PC-9 (cell line): ENCODE measurements around the gene USP38. TPM values are rescaled to one million over a fixed set of nuclear protein-coding genes. Genes with fewer than 3 reads are reported as not detected.

Experiments used
- BruUV-seq: library from RNA; stranded (reverse); fragments of 400-500 nt; replicated peaks from 2 replicates; lab custom pipeline; 2021; lab: Mats Ljungman, UMichigan
- CTCF ChIA-PET: fragments of 300-600 bp; sonication (Branson Sonifier 250); formaldehyde crosslinking; loops from one replicate; lab custom pipeline; 2022; ENCODE audit warnings: antibody characterized with exemption; lab: Charles Lee
- POLR2A ChIA-PET: fragments of 300-600 bp; sonication (Branson Sonifier 250); formaldehyde crosslinking; loops from one replicate; lab custom pipeline; 2022; ENCODE audit warnings: antibody characterized with exemption; ENCODE audit not compliant: unreplicated experiment; lab: Charles Lee
- DNase-seq, 2 experiments: peaks; one replicate each; pipeline versions ENCODE4 v3.0.0 to v3.0.0-alpha.2; 2015 to 2022; ENCODE audit warnings: mixed read lengths in 1 of 2
- H2AFZ ChIP-seq: fragments of 200-600 bp; sonication (generic); 2 replicates; pipeline ENCODE4 v1.8.1; 2017; ENCODE audit warnings: antibody characterized with exemption
- H3F3A ChIP-seq: fragments of 200-600 bp; sonication (generic); 2 replicates; pipeline ENCODE4 v1.8.1; 2017; ENCODE audit warnings: antibody characterized with exemption, mild to moderate bottlenecking, low read depth; ENCODE audit not compliant: insufficient read depth
- H3K27ac ChIP-seq: fragments of 200-600 bp; sonication (generic); 2 replicates; pipeline ENCODE4 v1.6.1; 2016; ENCODE audit warnings: mixed run types
- H3K27me3 ChIP-seq: fragments of 200-600 bp; sonication (generic); 2 replicates; pipeline ENCODE4 v1.6.1; 2016; ENCODE audit warnings: low read depth, mixed run types; ENCODE audit not compliant: insufficient read depth
- H3K36me3 ChIP-seq: fragments of 200-600 bp; sonication (generic); 2 replicates; pipeline ENCODE4 v1.6.1; 2016; ENCODE audit warnings: low read depth, mixed run types
- H3K4me1 ChIP-seq: fragments of 200-600 bp; sonication (generic); replicated peaks from 2 replicates; pipeline ENCODE4 v1.6.1; 2016; ENCODE audit warnings: mixed run types; ENCODE audit not compliant: insufficient read depth
- H3K4me2 ChIP-seq: fragments of 200-600 bp; sonication (generic); 2 replicates; pipeline ENCODE4 v1.6.1; 2017; ENCODE audit warnings: mixed run types
- H3K4me3 ChIP-seq: fragments of 200-600 bp; sonication (generic); 2 replicates; pipeline ENCODE4 v1.6.1; 2016; ENCODE audit warnings: mixed run types
- H3K79me2 ChIP-seq: fragments of 200-600 bp; sonication (generic); 2 replicates; pipeline ENCODE4 v1.6.1; 2017; ENCODE audit warnings: low read depth, mixed run types
- H3K9me2 ChIP-seq: fragments of 200-600 bp; sonication (generic); 2 replicates; pipeline ENCODE4 v1.8.1; 2017; ENCODE audit warnings: mild to moderate bottlenecking; ENCODE audit not compliant: insufficient read depth
- H3K9me3 ChIP-seq: fragments of 200-600 bp; sonication (generic); 2 replicates; pipeline ENCODE4 v1.8.1; 2016; ENCODE audit warnings: low read depth; ENCODE audit not compliant: insufficient read depth
- H4K20me1 ChIP-seq: fragments of 200-600 bp; sonication (generic); 2 replicates; pipeline ENCODE4 v1.8.1; 2017; ENCODE audit not compliant: insufficient read depth
- CTCF ChIP-seq: fragments of 200-600 bp; sonication (generic); conservative IDR thresholded peaks from 2 replicates; pipeline ENCODE4 v1.6.1; 2017; ENCODE audit warnings: mixed run types, antibody characterized with exemption, mild to moderate bottlenecking, moderate library complexity
- EZH2 ChIP-seq: fragments of 200-600 bp; sonication (generic); IDR thresholded peaks from 2 replicates; pipeline ENCODE4 v1.8.0; 2017; ENCODE audit warnings: antibody characterized with exemption, low read depth
- intact Hi-C: fragments of 100-400 bp; cut with micrococcal nuclease; formaldehyde crosslinking; loops from one replicate; pipeline ENCODE4 v1.10.0; 2022; ENCODE audit not compliant: unreplicated experiment
- total RNA-seq: library from RNA; stranded (reverse); gene quantifications from 2 replicates; pipeline ENCODE4 v1.2.3, GENCODE V29; 2021

The USP38 gene
- total RNA-seq, 1 experiment from 2014 or later, result 11.9 TPM

DNA sequence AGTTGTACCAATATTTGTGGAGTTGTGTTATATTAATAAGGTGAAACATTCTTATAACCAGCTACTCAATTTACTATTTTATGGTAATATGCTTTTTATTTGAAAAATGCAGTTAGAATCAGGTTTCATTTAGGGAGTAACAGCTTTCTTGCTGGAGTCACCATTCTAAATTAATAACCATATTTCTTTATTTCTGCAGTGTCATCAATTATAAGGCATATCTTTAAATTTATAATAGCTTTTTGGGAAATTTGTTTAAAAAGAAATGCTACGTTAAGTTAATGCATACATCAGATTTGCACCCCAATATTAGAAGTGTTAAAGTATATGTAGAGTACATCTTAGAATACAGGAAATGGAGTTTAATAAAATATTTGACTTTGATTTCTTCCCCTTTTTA is 18.9 kb downstream of the USP38 start:
- Histone ChIP-seq H4K20me1 (no peaks in the 10 kb centered on the region), H3K4me3 (no peak overlapping the region), H3K4me2 (no peak overlapping the region), H3K36me3 (peaks cover 11% of the 10 kb centered on the region), H2AFZ (no peak overlapping the region), H3K27me3 (no peaks in the 10 kb centered on the region), H3K27ac (no peak overlapping the region), H3K4me1 (no peaks in the 10 kb centered on the region), H3K79me2 (no peaks in the 10 kb centered on the region), H3K9me2 (no peaks in the 10 kb centered on the region), H3K9me3 (no peaks in the 10 kb centered on the region), H3F3A (no peaks in the 10 kb centered on the region)
- intact Hi-C loops, result loop anchor here (2.0 to 10.0 kb wide), 2 partner anchors 133 to 351 kb away; partner anchors contain the start of gene GAB1
- DNase-seq, result no peak
- no TSS peak for BruUV-seq
- no peak for TF ChIP-seq EZH2
- POLR2A ChIA-PET, result interaction anchor here (0.5 kb wide), 1 partner anchor 216 kb away, joined by 3 read pairs; no protein-coding TSS in a partner anchor
- CTCF ChIA-PET, result no interaction called here

- no peak overlapping the region for H3K4me2 ChIP-seq
- H3K9me2 ChIP-seq, result no peaks in the 10 kb centered on the region
- H3K4me3 ChIP-seq, result no peak overlapping the region
- BruUV-seq, result no TSS peak
- no peaks in the 10 kb centered on the region for H3K79me2 ChIP-seq
- no peak for DNase-seq
- H3F3A ChIP-seq, result no peaks in the 10 kb centered on the region
- no peaks in the 10 kb centered on the region for H3K9me3 ChIP-seq
- intact Hi-C loops, result loop anchor here (10.0 kb wide), 1 partner anchor 347 kb away; no protein-coding TSS in a partner anchor
- peaks cover 10% of the 10 kb centered on the region for H3K36me3 ChIP-seq
- ChIA-PET CTCF (interaction anchor here (0.6 kb wide), 1 partner anchor 87 kb away, joined by 4 read pairs; no protein-coding TSS in a partner anchor), POLR2A (interaction anchor here (0.7 kb wide), 1 partner anchor 212 kb away, joined by 3 read pairs; no protein-coding TSS in a partner anchor)
- no peak overlapping the region for H2AFZ ChIP-seq
- H4K20me1 ChIP-seq, result no peaks in the 10 kb centered on the region
- H3K27ac ChIP-seq, result no peak overlapping the region
- TF ChIP-seq CTCF, result peak; percentile 26; the same call in 1 of the 2 replicates
- TF ChIP-seq EZH2, result no peak
- no peaks in the 10 kb centered on the region for H3K27me3 ChIP-seq
- no peaks in the 10 kb centered on the region for H3K4me1 ChIP-seq
Observed at GRCh38 chr4:143207555-143207954, 22.8 kb downstream of the USP38 start.

DNA sequence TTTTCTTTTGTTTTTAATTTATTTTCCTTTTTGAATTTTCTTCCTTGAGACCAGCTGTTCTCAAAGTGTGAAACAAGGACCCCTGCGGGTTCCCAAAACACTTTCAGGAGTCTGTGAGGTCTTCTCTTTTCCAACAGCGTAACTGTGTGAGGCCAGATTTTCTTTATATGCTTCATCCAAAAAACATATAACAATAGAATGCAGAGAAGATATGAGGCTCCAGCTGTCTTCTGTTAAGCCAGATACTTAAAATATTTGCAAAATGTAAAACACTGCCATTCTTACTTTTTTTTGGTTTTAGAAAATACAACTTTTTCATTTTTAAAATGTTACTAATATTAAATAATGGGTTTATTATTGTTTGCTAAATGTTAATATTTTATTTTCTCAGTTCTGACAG is 27.8 kb downstream of the USP38 start:
- BruUV-seq, result no TSS peak
- TF ChIP-seq EZH2, result no peak
- no peak for TF ChIP-seq CTCF
- no peak for DNase-seq
- intact Hi-C loops, result no loop called here
- H4K20me1 ChIP-seq, result no peaks in the 10 kb centered on the region; the same call in 1 of the 2 replicates
- H3K27ac ChIP-seq, result no peak overlapping the region
- ChIA-PET CTCF (no interaction called here), POLR2A (interaction anchor here (0.6 kb wide), 1 partner anchor 407 kb away, joined by 5 read pairs; no protein-coding TSS in a partner anchor)
- no peaks in the 10 kb centered on the region for H3K27me3 ChIP-seq
- no peaks in the 10 kb centered on the region for H3K79me2 ChIP-seq
- H3K4me1 ChIP-seq, result no peaks in the 10 kb centered on the region
- H2AFZ ChIP-seq, result no peak overlapping the region
- H3K4me2 ChIP-seq, result no peak overlapping the region
- H3K4me3 ChIP-seq, result no peak overlapping the region
- no peaks in the 10 kb centered on the region; the same call in 1 of the 2 replicates for H3F3A ChIP-seq
- no peaks in the 10 kb centered on the region for H3K9me3 ChIP-seq
- H3K9me2 ChIP-seq, result no peaks in the 10 kb centered on the region
- peaks cover 4% of the 10 kb centered on the region; the same call in 1 of the 2 replicates for H3K36me3 ChIP-seq
